Ascending aorta (tissue), 2 donors: ENCODE measurements around the gene CLSTN1. TPM values are rescaled to one million over a fixed set of nuclear protein-coding genes. Genes with fewer than 3 reads are reported as not detected.

Experiments
- DNase-seq, 2 donors: peaks; one replicate each; pipeline ENCODE4 v3.0.0-alpha.2; 2019; ENCODE audit warnings: low spot score in 2 of 2
- H3K27ac ChIP-seq, 2 donors: fragments of 200-600 bp; sonication (generic); one replicate each; pipeline ENCODE4 v1.5.1; 2016 to 2017; ENCODE audit warnings: mild to moderate bottlenecking in 1 of 2
- H3K27me3 ChIP-seq: fragments of 200-600 bp; sonication (generic); one replicate; pipeline ENCODE4 v1.5.1; 2017
- H3K36me3 ChIP-seq, 2 donors: fragments of 200-600 bp; sonication (generic); one replicate each; pipeline ENCODE4 v1.5.1; 2016
- H3K4me1 ChIP-seq, 2 donors: fragments of 200-600 bp; sonication (generic); one replicate each; pipeline ENCODE4 v1.5.1; 2016 to 2017; ENCODE audit warnings: mild to moderate bottlenecking in 1 of 2
- H3K4me3 ChIP-seq, 2 donors: fragments of 200-600 bp; sonication (generic); one replicate each; pipeline ENCODE4 v1.5.1; 2016 to 2017; ENCODE audit warnings: mild to moderate bottlenecking in 1 of 2
- H3K9me3 ChIP-seq, 2 donors: fragments of 200-600 bp; sonication (generic); one replicate each; pipeline ENCODE4 v1.5.1; 2016
- intact Hi-C: fragments of 100-400 bp; cut with DNase I; formaldehyde crosslinking; loops from one replicate; pipeline ENCODE4 v1.15.1; 2023
- total RNA-seq: library from RNA; depleted of rRNA; stranded (reverse); fragments of >200 nt; gene quantifications from one replicate; pipeline ENCODE4 v1.1.0, GENCODE V29; 2016
- TF ChIP-seq, protein P1 (sequence below), 3 experiments: fragments of 200-600 bp in 2 of 3; fragments of 450-650 bp in 1 of 3; sonication (generic) in 2 of 3; IDR thresholded peaks; one replicate each; pipeline ENCODE4 v1.5.1; 2016 to 2019; ENCODE audit warnings: antibody characterized with exemption in 3 of 3, mild to moderate bottlenecking in 1 of 3, moderate library complexity in 1 of 3

Gene CLSTN1
- total RNA-seq, 1 donor from 2014 or later: 84.6 TPM

DNA sequence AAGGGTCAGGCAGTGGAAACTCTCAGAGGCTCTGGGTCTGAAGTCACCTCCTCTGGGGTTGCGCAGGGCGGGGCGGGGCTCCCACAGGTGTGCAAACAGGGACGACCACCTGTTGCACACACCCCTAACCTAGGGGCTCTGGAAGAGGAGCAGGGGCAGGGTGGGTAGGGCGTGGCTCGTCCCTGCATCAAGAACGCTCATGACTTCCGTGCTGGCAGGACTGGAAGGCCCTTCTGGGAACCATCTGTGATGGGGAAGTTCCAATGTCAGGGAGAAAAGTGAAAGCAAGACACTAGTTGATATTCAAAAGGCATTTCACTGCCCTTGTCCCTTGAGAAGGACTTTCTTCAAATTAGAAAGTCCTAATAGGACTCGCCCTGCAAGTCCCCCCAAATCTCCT lies 22.1 kb upstream of the CLSTN1 start:
- Histone ChIP-seq H3K4me3 (no peak overlapping the region), H3K36me3 (no peaks in the 10 kb centered on the region), H3K9me3 (no peaks in the 10 kb centered on the region), H3K27ac (no peak overlapping the region), H3K4me1 (peaks cover 0 to 13% of the 10 kb centered on the region in 2 donors), H3K27me3 (no peaks in the 10 kb centered on the region)
- DNase-seq: no peak
- intact Hi-C loops: no loop called here
- TF ChIP-seq, protein P1, sequence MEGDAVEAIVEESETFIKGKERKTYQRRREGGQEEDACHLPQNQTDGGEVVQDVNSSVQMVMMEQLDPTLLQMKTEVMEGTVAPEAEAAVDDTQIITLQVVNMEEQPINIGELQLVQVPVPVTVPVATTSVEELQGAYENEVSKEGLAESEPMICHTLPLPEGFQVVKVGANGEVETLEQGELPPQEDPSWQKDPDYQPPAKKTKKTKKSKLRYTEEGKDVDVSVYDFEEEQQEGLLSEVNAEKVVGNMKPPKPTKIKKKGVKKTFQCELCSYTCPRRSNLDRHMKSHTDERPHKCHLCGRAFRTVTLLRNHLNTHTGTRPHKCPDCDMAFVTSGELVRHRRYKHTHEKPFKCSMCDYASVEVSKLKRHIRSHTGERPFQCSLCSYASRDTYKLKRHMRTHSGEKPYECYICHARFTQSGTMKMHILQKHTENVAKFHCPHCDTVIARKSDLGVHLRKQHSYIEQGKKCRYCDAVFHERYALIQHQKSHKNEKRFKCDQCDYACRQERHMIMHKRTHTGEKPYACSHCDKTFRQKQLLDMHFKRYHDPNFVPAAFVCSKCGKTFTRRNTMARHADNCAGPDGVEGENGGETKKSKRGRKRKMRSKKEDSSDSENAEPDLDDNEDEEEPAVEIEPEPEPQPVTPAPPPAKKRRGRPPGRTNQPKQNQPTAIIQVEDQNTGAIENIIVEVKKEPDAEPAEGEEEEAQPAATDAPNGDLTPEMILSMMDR (IDR thresholded peaks at IDR 0.05): no peak

DNA sequence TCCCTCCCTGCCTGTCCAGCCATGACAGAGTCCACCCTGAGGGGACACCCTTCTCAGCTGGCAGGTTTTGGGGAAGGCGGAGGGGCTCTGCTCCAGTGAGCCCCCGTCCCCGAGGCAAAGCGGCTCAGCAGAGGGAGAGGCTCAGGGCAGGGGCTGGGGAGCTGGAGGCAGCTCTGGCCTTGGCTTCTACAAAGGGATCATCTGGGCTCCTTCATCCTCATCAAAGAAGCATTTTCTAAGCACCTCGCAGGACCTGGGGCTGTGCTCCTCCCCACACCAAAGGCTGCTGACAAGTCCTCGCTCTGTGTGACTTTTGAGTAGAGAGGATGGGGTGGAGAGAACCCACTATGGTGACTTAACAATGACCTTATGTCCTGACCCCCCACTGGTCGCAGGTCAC lies 21.0 kb upstream of the CLSTN1 start:
- Histone ChIP-seq H3K36me3 (no peaks in the 10 kb centered on the region), H3K27me3 (no peaks in the 10 kb centered on the region), H3K9me3 (no peaks in the 10 kb centered on the region), H3K4me3 (no peak overlapping the region), H3K27ac (peak overlapping the region; percentile 54 to 61), H3K4me1 (peaks cover 0 to 13% of the 10 kb centered on the region in 2 donors)
- no peak for DNase-seq
- intact Hi-C loops: no loop called here
- TF ChIP-seq, protein P1 (IDR thresholded peaks at IDR 0.05): no peak

DNA sequence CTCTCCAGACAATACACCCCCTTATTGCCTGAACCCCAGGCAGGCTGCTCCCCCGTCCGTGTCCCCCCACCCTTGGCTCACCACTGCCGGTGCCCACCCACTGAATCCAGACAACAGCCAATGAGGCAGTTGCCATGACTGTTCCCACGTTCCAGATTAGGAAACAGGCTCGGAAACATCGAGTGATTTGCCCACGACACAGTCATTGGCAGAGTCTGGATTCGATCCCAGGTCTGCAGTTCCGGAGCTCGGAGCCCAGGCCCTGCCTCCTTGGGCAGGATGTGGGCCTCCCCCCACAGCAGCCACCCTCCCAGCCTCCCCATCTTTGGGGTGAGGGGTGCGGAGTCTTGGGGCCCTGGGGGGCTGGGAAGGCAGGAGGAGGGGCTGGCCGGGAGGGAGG lies 20.3 kb upstream of the CLSTN1 start:
- TF ChIP-seq, protein P1 (IDR thresholded peaks at IDR 0.05): no peak
- DNase-seq: no peak
- Histone ChIP-seq H3K27me3 (no peaks in the 10 kb centered on the region), H3K36me3 (no peaks in the 10 kb centered on the region), H3K4me1 (peaks cover 0 to 13% of the 10 kb centered on the region in 2 donors), H3K27ac (peak overlapping the region; percentile 54 to 61), H3K4me3 (no peak overlapping the region), H3K9me3 (no peaks in the 10 kb centered on the region)
- intact Hi-C loops: no loop called here

DNA sequence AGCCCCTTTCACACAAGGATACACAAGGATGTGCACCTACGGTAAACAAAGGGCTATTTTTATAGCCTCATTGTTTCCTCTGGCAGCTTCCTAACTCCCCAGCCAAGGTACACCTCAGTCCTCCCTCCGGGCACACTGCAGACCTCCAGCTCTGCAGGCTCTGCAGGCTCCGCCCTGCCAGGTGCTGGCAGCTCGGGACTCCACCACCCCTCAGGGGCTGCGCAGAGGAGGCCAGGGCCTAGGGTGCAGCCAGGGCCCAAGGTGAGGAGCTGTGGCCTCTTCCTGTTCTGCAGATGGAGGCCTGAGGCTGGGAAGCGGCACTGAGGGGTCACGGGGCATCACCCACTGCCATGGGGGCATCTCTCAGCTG lies 19.8 kb upstream of the CLSTN1 start:
- no peaks in the 10 kb centered on the region for H3K27me3 ChIP-seq
- peak overlapping the region; percentile 54 to 61 for H3K27ac ChIP-seq
- H3K36me3 ChIP-seq: no peaks in the 10 kb centered on the region
- H3K4me1 ChIP-seq: peaks cover 0 to 13% of the 10 kb centered on the region in 2 donors
- intact Hi-C loops: no loop called here
- no peak for DNase-seq
- H3K4me3 ChIP-seq: no peak overlapping the region
- no peaks in the 10 kb centered on the region for H3K9me3 ChIP-seq
- TF ChIP-seq, protein P1 (IDR thresholded peaks at IDR 0.05): no peak

DNA sequence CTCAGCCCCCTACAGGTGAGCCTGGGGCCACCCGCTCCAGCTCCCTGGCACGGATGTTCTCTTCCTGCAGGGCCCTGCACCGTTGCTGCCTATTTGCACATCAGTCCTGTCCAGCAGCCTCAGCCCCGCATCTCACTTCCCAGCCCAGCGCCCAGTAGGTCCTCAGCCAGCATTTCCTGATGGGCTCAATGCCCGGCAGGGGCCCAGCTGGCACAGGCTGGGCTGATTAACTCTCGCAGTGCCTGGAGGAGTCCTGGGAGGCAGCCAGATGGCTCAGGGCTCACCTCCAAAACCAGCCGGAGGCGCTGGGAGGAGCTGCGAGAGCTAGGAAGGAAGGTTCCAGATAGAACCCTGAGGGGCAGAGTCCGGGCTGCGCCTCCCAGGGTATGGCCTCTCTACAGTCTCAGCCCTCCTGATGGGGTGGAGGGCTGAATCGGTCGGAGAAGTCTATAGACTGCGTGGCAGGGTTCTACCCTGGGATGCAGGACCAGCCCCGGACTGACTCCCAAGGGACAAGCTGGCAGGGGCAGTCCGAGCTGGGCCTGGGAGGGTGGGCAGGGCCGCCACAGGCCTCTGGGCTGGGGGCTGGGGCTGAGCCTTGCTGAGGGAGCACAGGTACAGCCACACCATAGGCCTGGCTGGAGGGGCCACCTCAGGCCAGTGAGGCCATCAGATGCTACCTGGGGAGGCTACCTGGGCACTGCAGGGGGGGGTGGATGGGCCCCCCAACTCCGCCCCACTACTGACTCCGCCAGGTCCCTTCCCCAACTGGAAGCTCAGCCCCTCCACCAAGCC lies 19.2 kb upstream of the CLSTN1 start:
- no peak for DNase-seq
- Histone ChIP-seq H3K36me3 (no peaks in the 10 kb centered on the region), H3K27ac (no peak overlapping the region)

More for the DNA sequence above, 19.2 kb upstream of the CLSTN1 start:
- no peaks in the 10 kb centered on the region for H3K27me3 ChIP-seq
- H3K9me3 ChIP-seq: no peaks in the 10 kb centered on the region
- peaks cover 0 to 13% of the 10 kb centered on the region in 2 donors for H3K4me1 ChIP-seq
- no peak overlapping the region for H3K4me3 ChIP-seq
- intact Hi-C loops: no loop called here
- TF ChIP-seq, protein P1 (IDR thresholded peaks at IDR 0.05): no peak
